ENCODE data around the gene PTPN7.
"Not testable (repeated sequence)": the region's sequence is repeated elsewhere in the genome, so short reads cannot be mapped to it uniquely, and the experiment has no call there.

The PTPN7 gene

DNA sequence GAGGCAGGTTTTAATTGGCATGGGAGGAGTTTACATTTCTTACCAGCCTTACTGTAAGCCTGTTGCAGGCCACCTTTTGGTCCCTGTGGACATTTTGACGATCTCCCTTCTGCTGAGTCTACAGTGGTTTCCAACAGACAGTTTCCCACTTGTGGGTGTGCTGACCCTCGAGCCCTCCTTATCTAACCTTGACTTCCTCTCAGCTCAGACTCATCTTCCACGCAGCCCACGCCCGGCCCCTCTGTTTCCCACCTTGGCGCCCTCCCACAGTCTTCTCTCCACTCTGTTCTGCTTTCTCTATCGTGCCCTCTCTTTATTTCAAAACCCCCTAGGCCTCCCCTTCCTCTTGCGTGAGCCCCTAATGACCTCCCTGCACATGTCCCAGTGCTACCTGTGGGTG lies 9.8 kb downstream of the PTPN7 start:
- DNase-seq, result no peak

GRCh38 chr1:202150187-202150586 lies 10.2 kb downstream of the PTPN7 start:
- no peak for DNase-seq

GRCh38 chr1:202149566-202149965 lies 10.8 kb downstream of the PTPN7 start:
- peak; percentile 60 for DNase-seq

DNA sequence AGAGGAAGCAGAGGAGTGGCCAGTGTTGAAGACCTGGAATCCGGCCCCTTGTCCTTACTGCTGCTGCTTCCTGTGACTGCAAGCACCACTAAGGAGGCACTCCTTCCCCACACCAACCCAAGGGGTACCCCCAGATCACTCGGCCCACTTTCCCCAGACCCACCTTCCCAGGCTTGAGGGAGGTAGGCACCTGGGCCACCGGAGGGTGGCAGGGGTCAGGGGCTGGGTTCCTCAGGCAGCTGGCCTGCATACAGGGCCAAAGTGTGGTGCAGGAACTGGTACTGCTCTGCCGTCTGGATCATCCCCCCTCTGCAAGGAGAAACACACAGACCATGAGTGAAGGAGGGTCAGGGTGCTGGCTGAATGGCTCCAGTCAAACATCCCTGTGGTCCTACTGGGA lies 12.0 kb downstream of the PTPN7 start:
- no peak for DNase-seq

DNA sequence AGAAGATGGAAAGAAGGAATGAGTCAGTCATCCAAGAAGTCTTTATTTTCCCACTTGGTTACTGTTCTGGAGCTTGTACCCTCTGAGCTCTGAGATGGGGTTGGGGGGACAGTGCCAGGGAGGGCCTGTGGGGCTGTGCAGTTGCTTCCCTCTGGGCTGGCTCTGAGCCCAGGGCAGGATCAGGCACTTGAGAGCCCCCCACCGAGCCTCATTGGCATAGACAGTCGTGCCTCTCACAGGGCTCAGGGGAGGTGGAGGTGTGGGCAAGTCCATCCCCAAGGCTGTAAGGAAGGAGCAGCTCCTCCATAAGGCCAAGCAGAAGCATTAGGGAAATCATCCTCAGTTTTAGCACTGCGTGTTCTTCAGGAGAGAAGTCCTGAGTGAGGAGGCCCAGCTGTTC lies 13.4 kb downstream of the PTPN7 start:
- no peak for DNase-seq

- DNase-seq, result no peak
These were observed 14.1 kb downstream of the PTPN7 start for GRCh38 chr1:202146279-202146678.

DNA sequence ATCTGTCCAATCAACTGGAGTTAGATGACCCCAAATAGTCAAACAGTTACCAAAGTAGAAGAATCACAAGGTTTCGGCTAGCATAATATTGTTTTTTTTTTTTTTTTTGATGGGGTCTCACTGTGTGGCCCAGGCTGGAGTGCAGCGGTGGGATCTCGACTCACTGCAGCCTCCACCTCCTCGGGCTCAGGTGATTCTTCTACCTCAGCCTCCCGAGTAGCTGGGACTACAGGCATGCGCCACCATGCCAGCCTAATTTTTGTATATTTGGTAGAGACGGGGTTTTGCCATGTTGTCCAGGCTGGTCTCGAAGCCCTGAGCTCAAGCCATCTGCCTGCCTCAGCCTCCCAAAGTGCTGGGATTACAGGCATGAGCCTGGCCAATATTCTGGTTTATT lies 14.7 kb downstream of the PTPN7 start:
- not testable (repeated sequence) for DNase-seq

DNA sequence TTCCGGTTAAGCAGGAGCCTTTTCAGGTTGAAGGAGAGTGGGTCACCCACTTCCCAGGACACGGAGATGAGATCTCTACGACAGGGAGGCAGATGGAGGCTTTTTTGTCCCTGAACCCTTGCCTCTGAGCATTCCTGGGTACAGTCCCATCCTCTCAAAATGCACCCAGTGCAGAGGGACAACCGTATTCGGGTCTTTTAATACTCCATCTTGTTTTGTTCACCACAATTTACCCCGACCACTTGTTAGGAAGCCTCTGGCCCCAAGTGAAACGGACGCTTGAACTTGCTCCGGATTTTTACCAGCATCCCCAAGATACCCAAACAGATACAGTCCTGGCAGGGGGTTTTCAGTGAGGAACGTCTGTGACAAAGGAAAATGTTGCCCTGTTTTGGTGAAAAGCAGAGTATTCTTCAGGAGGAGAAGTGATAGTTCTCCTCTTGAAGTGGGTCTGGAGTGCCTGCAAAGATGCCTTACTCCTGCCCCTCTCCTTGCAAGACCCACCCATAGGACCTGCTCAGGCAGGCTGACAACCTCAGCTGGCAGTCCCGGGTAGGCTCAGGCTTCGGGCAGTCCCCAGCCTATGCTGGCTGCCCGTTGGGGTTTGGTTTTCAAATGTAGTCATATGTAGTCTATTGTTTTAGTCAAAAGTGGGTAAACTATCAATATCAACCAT lies 15.2 kb downstream of the PTPN7 start:
- DNase-seq, result no peak

DNA sequence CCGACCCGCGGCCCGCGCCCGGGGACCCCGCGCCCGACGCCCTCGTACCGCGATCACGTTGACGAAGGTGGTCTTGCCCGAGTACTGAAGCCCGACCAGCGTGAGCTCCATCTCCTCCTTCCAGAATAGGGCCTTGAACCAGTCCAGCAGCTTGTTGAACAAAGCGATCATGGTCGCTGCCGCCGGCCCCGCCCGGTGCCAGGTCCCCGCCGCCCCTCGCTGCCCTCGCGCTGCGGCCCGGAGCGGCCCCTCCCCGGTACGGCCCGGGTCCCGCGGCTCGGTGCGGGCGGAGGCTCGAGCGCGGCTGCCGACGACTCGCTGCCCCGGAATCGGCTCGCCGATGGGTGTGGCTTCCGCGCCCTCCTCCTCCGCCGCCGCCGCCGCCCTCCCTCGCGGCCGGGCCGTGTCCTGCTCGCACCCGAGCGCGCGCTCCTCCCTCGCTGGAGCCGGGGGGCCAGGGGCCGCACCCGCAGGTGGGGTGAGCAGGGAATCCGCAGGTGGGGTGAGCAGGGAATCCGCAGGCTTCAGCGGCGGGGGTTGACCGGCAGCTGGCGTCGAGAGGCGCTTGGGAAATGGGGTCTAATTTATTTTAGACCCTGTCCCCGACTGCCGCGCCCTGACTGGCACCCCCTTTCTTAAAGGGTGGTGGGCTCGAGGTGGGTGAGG lies 15.9 kb downstream of the PTPN7 start, which contains the start of gene ARL8A:
Gene ARL8A (minus strand): TSS at position 336 of the 666 bp plus-strand sequence. CDS start 165 bp downstream, at position 171.
- peak; percentile 53 for DNase-seq

GRCh38 chr1:202143768-202144401 lies 16.5 kb downstream of the PTPN7 start:
- DNase-seq, result peak; percentile 34

GRCh38 chr1:202143011-202143767 lies 17.2 kb downstream of the PTPN7 start:
- DNase-seq, result no peak

- DNase-seq, result not testable (repeated sequence)
These were observed 18.9 kb downstream of the PTPN7 start for GRCh38 chr1:202141468-202141867.

- DNase-seq, result no peak
These were observed 19.6 kb downstream of the PTPN7 start for GRCh38 chr1:202140833-202141232.

DNA sequence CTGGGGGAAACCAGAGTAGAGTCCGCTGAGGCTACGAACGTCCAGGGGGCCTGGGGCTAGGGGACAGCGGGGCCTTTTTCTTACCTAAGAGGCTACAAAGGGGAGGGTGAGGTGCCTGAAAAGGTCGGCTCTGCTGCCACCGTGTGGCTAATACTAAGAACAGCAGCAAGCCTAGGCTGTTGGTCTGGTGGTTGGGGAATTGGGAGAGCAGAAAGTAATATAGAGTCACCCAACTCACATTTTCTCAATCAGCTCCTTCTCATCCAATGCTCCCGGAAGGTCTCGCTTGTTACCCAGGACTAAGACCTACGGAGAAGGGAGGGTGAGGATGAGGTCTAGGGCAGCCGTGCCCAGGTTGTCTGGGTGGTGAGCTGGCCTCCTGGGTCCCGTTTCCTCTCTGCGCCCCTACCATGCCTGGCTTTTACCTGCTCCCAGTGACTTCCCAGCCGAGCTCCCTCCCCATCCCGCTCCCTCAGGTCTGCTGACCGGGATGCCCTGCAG lies 25.1 kb downstream of the PTPN7 start:
- DNase-seq, result peak; percentile 60

DNA sequence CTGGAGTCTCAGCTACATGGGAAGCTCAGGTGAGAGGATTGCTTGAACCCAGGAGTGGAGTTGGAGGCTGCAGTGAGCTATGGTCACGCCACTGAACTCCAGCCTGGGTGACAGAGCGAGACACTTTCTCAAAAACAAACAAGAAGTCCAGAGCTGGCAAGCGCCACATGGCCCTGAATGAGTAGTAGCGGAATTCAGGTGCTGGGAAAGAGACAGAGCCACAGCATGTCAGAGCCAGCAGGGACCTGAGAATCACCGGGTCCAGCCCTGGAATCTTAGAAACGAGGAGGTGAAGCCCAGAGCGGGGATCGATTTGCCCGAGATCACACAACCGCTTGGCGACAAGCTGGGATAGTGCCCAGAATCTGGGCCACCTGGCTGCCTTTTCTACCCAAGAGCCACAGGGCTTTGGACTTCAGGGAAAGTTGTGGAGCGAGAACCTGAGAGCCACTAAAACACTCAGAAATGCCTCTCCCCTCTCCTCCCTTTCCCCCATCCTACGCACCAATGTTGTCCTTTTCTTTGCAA lies 25.7 kb downstream of the PTPN7 start:
- DNase-seq, result no peak

- no peak for DNase-seq
These were observed 26.4 kb downstream of the PTPN7 start for GRCh38 chr1:202133989-202134388.

- no peak for DNase-seq
These were observed 26.9 kb downstream of the PTPN7 start for GRCh38 chr1:202133496-202133895.

DNA sequence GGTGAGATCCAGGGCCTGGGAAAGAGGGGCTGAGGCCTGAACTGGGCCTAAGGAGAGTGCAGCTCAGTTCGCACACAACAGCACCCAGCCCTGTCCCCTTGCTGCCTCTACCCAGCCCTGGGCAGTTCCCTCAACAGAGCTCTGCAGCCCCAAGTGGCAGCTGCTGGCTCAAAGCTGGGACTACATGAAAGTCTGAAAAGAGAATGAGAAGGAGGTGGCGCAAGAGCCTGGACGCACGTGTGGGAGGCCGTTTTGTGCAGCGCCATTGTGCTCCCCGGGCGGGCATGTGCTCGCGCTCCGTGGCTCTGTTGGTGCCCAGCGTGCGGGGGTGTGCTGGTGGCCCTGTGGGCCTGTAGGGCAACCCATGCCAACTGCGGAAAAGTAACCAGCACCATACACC lies 27.4 kb downstream of the PTPN7 start:
- DNase-seq, result no peak

DNA sequence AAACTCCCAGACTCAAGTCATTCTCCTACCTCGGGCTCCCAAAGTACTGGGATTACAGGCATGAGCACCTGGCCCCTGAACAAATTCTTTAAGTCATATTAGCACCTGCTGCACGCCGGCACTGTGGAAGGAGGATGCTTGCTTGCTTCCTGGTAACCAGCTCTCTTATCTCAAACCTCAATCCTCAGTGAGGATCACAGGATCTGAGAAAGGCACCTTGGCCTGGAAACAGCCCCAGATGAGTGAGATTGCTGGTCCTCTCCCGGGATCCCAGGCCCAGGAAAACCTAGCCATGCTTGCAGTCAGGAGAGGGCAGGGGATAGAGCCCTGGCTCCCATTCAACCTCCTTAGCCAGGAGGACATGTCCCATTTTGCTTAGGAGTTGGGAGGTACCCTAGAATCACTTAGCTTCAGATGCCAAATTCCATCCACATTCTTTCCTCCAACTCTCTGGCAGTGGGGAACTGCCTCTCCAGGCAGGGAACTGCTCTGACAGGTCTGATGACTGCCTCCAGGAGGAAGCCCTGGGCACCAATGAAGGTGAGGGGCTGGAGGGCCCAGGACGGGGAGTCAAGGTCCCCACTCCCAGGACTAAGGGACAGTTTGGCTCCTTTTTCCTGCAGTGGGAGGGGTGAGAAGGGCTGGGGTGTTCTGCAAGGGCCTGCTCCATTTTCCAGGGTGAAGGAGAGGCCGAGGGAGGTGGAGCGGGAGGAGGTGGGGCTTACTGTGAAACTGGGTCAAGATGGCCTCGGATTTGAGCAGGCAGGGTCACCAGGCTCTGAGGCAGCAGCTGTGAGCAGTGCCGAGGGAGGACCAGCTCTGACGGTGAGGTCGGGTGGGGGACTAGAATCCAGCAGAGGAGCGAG lies 28.2 kb downstream of the PTPN7 start:
- no peak for DNase-seq

- DNase-seq, result no peak
These were observed 29.4 kb downstream of the PTPN7 start for GRCh38 chr1:202130816-202131522.

DNA sequence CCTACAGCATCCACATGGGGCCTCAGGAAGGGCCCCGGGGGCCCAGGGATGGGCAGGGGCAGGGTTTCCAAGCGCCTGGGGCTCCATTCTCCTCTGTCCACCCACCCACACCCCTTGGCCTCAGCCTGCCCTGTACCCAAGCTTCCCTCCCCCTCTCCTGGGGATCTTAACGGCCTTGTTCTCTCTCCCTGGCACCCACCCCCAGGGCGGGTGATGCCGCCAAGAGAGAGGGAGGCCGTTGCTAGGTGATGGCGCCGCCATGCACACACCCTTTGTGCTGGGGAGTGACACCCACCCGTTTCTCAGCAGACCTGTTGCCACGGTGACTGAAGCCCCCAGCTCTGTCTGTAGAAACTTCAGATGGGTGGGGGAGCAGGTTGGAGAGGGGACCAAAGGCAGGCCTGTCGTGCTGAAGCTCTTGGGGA lies 30.1 kb downstream of the PTPN7 start:
- no peak for DNase-seq

All from fibroblast of skin of back (primary cell).